Lower leg skin (tissue), 3 donors: Measurements from ENCODE around the gene HMCN2.

ENCODE experiments used
- CTCF ChIP-seq, 3 donors: fragments of 450-650 bp; IDR thresholded peaks; one replicate each; pipeline ENCODE4 v1.5.1; 2016; ENCODE audit warnings: antibody characterized with exemption in 3 of 3, mild to moderate bottlenecking in 3 of 3, moderate library complexity in 2 of 3
- POLR2A ChIP-seq, 2 donors: fragments of 450-650 bp; IDR thresholded peaks; one replicate each; pipeline ENCODE4 v1.6.1; 2016 to 2017; ENCODE audit warnings: antibody characterized with exemption in 2 of 2, mild to moderate bottlenecking in 1 of 2, moderate library complexity in 1 of 2

- no peak for TF ChIP-seq CTCF (IDR thresholded peaks at IDR 0.05)
- no peak for TF ChIP-seq POLR2A (IDR thresholded peaks at IDR 0.05)
Observed at GRCh38 chr9:130302785-130303612, 37.4 kb downstream of the HMCN2 start.
